Measurements from ENCODE around the gene LUM. TPM values are rescaled to one million over a fixed set of nuclear protein-coding genes. Genes with fewer than 3 reads are reported as not detected.

Gene LUM
- total and polyA plus RNA-seq, 2 experiments from 2014 or later = 0.27 TPM; not detected in 1

DNA sequence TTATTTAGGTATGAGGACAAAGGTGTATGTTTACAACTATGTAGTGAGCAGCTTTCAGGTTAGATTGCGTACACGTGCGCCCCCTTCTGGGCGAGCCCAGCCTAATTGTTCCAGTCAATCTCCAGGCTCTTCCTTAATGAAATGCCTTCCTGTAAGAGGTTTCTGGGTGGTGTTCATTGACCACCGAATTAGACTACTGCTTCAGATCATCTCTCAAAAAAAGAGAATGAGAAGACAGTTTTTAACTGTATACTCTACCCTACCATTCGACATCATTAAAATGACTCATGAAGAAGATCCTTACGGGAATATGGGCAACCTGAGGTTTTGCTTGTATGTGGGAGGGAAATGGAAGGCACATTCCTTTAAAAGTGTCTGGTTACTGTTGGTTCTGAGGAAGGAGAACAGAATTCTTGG lies 2.1 kb downstream of the LUM start:
- H3F3A ChIP-seq (replicated peaks; ENCODE audit: low read depth) = no peaks in the 10 kb centered on the region
- H4K20me1 ChIP-seq (replicated peaks; ENCODE audit: insufficient read depth) = no peaks in the 10 kb centered on the region
- H3K4me1 Mint-ChIP-seq = peaks cover 2% of the 10 kb centered on the region; the same call in 2 of the 3 replicates
- H3K36me3 Mint-ChIP-seq (ENCODE audit: low read depth) = no peaks in the 10 kb centered on the region
- no peaks in the 10 kb centered on the region for H3K9me3 Mint-ChIP-seq
- H3K4me3 ChIP-seq = no peak overlapping the region
- no peak overlapping the region for H3K27ac Mint-ChIP-seq
- no peaks in the 10 kb centered on the region for H3K79me2 ChIP-seq (replicated peaks; ENCODE audit: insufficient read depth)
- H3K27ac ChIP-seq (ENCODE audit: low read depth) = no peak overlapping the region
- no peaks in the 10 kb centered on the region for H3K9me2 ChIP-seq (ENCODE audit: insufficient read depth)
- H3K36me3 ChIP-seq (ENCODE audit: insufficient read depth) = no peaks in the 10 kb centered on the region
- no peak overlapping the region for H2AFZ ChIP-seq
- no peaks in the 10 kb centered on the region for H3K27me3 ChIP-seq (ENCODE audit: insufficient read depth)
- peak; percentile 78 for DNase-seq (ENCODE audit: low spot score)
- no peak overlapping the region for H3K4me2 ChIP-seq
- peak; percentile 98 for ATAC-seq
- TF ChIP-seq, protein P1, sequence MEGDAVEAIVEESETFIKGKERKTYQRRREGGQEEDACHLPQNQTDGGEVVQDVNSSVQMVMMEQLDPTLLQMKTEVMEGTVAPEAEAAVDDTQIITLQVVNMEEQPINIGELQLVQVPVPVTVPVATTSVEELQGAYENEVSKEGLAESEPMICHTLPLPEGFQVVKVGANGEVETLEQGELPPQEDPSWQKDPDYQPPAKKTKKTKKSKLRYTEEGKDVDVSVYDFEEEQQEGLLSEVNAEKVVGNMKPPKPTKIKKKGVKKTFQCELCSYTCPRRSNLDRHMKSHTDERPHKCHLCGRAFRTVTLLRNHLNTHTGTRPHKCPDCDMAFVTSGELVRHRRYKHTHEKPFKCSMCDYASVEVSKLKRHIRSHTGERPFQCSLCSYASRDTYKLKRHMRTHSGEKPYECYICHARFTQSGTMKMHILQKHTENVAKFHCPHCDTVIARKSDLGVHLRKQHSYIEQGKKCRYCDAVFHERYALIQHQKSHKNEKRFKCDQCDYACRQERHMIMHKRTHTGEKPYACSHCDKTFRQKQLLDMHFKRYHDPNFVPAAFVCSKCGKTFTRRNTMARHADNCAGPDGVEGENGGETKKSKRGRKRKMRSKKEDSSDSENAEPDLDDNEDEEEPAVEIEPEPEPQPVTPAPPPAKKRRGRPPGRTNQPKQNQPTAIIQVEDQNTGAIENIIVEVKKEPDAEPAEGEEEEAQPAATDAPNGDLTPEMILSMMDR (conservative IDR thresholded peaks at IDR 0.05; ENCODE audit: low read depth in 2 of 2) = peak; percentile 78 to 95
- no peak for TF ChIP-seq CREB1 (CRISPR knock-in tag; IDR thresholded peaks at IDR 0.05; ENCODE audit: low read depth)
- H3K27me3 Mint-ChIP-seq (ENCODE audit: insufficient read depth, low read depth, poor library complexity) = no peaks in the 10 kb centered on the region
- no peaks in the 10 kb centered on the region; the same call in 1 of the 2 replicates for H3K4me1 ChIP-seq (ENCODE audit: insufficient read depth)
- no peak overlapping the region for H3K4me3 Mint-ChIP-seq

DNA sequence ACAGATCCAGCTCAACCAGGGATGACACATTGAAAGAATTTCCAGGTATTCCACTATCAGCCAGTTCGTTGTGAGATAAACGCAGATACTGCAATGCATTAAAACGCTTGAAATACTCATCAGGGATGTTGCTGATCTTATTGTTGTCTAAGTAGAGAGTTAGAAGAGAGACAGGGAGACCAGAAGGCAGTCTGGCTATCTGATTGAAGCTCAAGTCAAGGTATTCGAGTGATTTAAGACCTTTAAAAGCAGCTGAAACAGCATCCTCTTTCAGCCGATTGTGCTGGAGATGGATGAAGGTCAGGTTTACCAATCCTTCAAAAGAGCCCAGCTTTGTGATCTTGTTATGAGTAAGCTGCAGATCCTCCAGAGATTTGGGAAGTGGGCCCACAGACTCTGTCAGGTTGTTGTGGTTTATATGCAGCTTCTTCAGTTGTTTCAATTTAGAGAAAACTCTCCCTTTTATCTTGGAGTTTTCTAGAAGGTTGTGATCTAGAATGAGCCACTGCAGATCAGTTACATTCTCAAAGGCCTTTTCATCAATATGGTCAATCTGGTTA lies 3.0 kb downstream of the LUM start:
- Mint-ChIP-seq H3K4me1 (peaks cover 2% of the 10 kb centered on the region; the same call in 2 of the 3 replicates), H3K4me3 (no peak overlapping the region), H3K27me3 (ENCODE audit: insufficient read depth, low read depth, poor library complexity) (no peaks in the 10 kb centered on the region), H3K36me3 (ENCODE audit: low read depth) (no peaks in the 10 kb centered on the region), H3K9me3 (no peaks in the 10 kb centered on the region), H3K27ac (no peak overlapping the region)
- H4K20me1 ChIP-seq (replicated peaks; ENCODE audit: insufficient read depth) = no peaks in the 10 kb centered on the region
- no peaks in the 10 kb centered on the region for H3K79me2 ChIP-seq (replicated peaks; ENCODE audit: insufficient read depth)
- H3K9me2 ChIP-seq (ENCODE audit: insufficient read depth) = no peaks in the 10 kb centered on the region
- no peak for ATAC-seq
- no peaks in the 10 kb centered on the region for H3F3A ChIP-seq (replicated peaks; ENCODE audit: low read depth)
- H3K4me2 ChIP-seq = no peak overlapping the region
- DNase-seq (ENCODE audit: low spot score) = no peak
- no peaks in the 10 kb centered on the region for H3K36me3 ChIP-seq (ENCODE audit: insufficient read depth)
- no peaks in the 10 kb centered on the region for H3K27me3 ChIP-seq (ENCODE audit: insufficient read depth)
- H2AFZ ChIP-seq = no peak overlapping the region
- no peak overlapping the region for H3K4me3 ChIP-seq
- no peaks in the 10 kb centered on the region; the same call in 1 of the 2 replicates for H3K4me1 ChIP-seq (ENCODE audit: insufficient read depth)
- TF ChIP-seq, protein P2, sequence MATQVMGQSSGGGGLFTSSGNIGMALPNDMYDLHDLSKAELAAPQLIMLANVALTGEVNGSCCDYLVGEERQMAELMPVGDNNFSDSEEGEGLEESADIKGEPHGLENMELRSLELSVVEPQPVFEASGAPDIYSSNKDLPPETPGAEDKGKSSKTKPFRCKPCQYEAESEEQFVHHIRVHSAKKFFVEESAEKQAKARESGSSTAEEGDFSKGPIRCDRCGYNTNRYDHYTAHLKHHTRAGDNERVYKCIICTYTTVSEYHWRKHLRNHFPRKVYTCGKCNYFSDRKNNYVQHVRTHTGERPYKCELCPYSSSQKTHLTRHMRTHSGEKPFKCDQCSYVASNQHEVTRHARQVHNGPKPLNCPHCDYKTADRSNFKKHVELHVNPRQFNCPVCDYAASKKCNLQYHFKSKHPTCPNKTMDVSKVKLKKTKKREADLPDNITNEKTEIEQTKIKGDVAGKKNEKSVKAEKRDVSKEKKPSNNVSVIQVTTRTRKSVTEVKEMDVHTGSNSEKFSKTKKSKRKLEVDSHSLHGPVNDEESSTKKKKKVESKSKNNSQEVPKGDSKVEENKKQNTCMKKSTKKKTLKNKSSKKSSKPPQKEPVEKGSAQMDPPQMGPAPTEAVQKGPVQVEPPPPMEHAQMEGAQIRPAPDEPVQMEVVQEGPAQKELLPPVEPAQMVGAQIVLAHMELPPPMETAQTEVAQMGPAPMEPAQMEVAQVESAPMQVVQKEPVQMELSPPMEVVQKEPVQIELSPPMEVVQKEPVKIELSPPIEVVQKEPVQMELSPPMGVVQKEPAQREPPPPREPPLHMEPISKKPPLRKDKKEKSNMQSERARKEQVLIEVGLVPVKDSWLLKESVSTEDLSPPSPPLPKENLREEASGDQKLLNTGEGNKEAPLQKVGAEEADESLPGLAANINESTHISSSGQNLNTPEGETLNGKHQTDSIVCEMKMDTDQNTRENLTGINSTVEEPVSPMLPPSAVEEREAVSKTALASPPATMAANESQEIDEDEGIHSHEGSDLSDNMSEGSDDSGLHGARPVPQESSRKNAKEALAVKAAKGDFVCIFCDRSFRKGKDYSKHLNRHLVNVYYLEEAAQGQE (IDR thresholded peaks at IDR 0.05; ENCODE audit: unreplicated experiment) = no peak
- no peak for TF ChIP-seq STAT1 (IDR thresholded peaks at IDR 0.05; ENCODE audit: unreplicated experiment)
- no peak overlapping the region for H3K27ac ChIP-seq (ENCODE audit: low read depth)

Measured in GM23338 (cell line).